GM12801 (cell line): ENCODE data around the gene DDIT3.

ENCODE experiments used
- CTCF ChIP-seq: IDR thresholded peaks from one replicate; pipeline ENCODE4 v1.5.1; 2011; ENCODE audit warnings: control low read depth; ENCODE audit not compliant: insufficient read length; ENCODE audit errors: extremely low read depth

The DDIT3 gene

GRCh38 chr12:57491393-57492280, 28.7 kb downstream of the DDIT3 start:
- no peak for TF ChIP-seq CTCF

GRCh38 chr12:57490126-57490525, 30.2 kb downstream of the DDIT3 start:
- TF ChIP-seq CTCF, result no peak

GRCh38 chr12:57489157-57489641, 31.1 kb downstream of the DDIT3 start:
- no peak for TF ChIP-seq CTCF

GRCh38 chr12:57488402-57489156, 31.7 kb downstream of the DDIT3 start:
- no peak for TF ChIP-seq CTCF

GRCh38 chr12:57487597-57488401, 32.5 kb downstream of the DDIT3 start, which contains the start of gene MARS1:
TSS of gene MARS1 (plus strand) at chr12:57488068. CDS start at chr12:57488091, 23 bp downstream.
- TF ChIP-seq CTCF, result no peak

- no peak for TF ChIP-seq CTCF
Observed at GRCh38 chr12:57487055-57487596, 33.2 kb downstream of the DDIT3 start.
